ENCODE data around the gene GOLGA1.

GRCh38 chr9:124973807-124974206 lies 32.9 kb upstream of the GOLGA1 start:
- TF ChIP-seq GATA2 (IDR thresholded peaks at IDR 0.05; ENCODE audit: low read depth, low read length) (no peak), GATA3 (IDR thresholded peaks at IDR 0.05; ENCODE audit: low read depth, low read length) (no peak)
